SU-DHL-6 (cell line): ENCODE measurements around the gene ZNF581.

Experiments used
- EZH2phosphoT487 ChIP-seq: fragments of 200-600 bp; sonication (generic), shearing (Covaris generic); conservative IDR thresholded peaks from 2 replicates; pipeline ENCODE4 v1.6.1; 2018; ENCODE audit warnings: mild to moderate bottlenecking, antibody characterized with exemption, low read length, moderate library complexity, mixed read lengths
- TF ChIP-seq, protein P1 (sequence below): fragments of 200-600 bp; sonication (generic); IDR thresholded peaks from one replicate; pipeline ENCODE4 v1.5.1; 2017; ENCODE audit warnings: antibody characterized with exemption, mild to moderate bottlenecking, low read length, moderate library complexity; ENCODE audit not compliant: insufficient read depth, poor library complexity, severe bottlenecking

DNA sequence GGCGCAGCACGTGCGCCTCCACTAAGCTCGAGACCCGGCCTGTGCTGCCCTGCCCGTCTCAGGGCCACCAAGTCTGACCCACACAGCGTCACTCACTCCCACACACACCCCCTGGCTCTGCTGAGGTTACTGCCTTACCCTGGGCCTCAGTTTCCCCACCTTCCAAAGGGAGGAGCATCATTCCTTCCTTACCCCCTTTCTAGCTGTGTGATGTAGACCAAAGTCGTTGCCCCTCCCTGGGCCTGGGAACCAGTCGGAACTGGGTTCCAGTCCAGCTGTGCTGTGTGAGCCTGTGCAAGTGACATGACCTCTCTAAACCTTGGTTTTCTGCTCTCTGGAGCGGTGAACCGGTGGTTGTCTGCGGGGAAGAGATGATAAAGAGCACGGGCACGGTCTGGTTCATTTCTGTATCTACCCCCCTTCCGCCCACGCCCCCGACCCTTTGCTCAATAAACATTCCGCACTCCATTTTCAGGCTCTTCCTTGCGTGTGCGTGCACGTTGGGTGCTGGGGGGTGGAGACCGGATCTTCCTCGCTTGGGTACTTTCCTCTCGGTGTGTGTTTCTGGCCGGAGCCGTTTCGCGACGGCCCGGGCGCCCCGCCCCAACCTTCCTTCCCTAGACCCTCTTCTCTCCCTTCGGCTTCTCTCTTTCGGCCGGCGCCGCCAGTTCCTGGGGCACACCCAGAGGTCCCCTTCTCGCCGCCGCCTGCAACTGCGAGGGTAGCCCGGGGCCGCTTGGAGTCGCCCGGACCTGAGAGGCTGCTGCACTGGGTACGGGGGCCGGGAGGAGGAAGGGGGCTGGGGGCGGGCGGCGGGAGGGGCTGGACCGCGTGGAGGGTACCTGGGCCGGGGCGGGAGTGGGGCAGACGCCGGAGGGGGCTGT, at the start of gene ZNF581:
- TF ChIP-seq, protein P1, sequence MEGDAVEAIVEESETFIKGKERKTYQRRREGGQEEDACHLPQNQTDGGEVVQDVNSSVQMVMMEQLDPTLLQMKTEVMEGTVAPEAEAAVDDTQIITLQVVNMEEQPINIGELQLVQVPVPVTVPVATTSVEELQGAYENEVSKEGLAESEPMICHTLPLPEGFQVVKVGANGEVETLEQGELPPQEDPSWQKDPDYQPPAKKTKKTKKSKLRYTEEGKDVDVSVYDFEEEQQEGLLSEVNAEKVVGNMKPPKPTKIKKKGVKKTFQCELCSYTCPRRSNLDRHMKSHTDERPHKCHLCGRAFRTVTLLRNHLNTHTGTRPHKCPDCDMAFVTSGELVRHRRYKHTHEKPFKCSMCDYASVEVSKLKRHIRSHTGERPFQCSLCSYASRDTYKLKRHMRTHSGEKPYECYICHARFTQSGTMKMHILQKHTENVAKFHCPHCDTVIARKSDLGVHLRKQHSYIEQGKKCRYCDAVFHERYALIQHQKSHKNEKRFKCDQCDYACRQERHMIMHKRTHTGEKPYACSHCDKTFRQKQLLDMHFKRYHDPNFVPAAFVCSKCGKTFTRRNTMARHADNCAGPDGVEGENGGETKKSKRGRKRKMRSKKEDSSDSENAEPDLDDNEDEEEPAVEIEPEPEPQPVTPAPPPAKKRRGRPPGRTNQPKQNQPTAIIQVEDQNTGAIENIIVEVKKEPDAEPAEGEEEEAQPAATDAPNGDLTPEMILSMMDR, result no peak
- no peak for TF ChIP-seq EZH2phosphoT487
